Liver (tissue), 9 donors: ENCODE measurements around the gene RNF217. TPM values are rescaled to one million over a fixed set of nuclear protein-coding genes. Genes with fewer than 3 reads are reported as not detected.

ENCODE experiments used
- DNase-seq: peaks from one replicate; pipeline ENCODE4 v3.0.0-alpha.2; 2017; ENCODE audit warnings: low spot score
- H3K27ac ChIP-seq, 2 donors: one replicate each; pipeline ENCODE4 v1.7.0; 2013; ENCODE audit warnings: inconsistent platforms in 2 of 2, low read length in 2 of 2, control low read depth in 1 of 2, low read depth in 1 of 2, mild to moderate bottlenecking in 1 of 2
- H3K27me3 ChIP-seq, 4 donors: one replicate each; pipeline versions ENCODE4 v1.6.1 to v1.7.0; 2013; ENCODE audit warnings: low read length in 3 of 4, inconsistent platforms in 1 of 4, mild to moderate bottlenecking in 1 of 4, moderate library complexity in 1 of 4; ENCODE audit not compliant: control insufficient read depth in 4 of 4, insufficient read depth in 4 of 4
- H3K36me3 ChIP-seq, 4 donors: one replicate each; pipeline versions ENCODE4 v1.6.1 to v1.7.0; 2013; ENCODE audit warnings: low read length in 3 of 4, mild to moderate bottlenecking in 3 of 4, low read depth in 1 of 4, moderate library complexity in 1 of 4; ENCODE audit not compliant: control insufficient read depth in 4 of 4, insufficient read depth in 3 of 4
- H3K4me1 ChIP-seq, 4 donors: one replicate each; pipeline versions ENCODE4 v1.6.1 to v1.7.0; 2013; ENCODE audit warnings: low read length in 3 of 4, mild to moderate bottlenecking in 3 of 4, moderate library complexity in 1 of 4; ENCODE audit not compliant: control insufficient read depth in 4 of 4, insufficient read depth in 4 of 4
- H3K4me3 ChIP-seq, 3 donors: one replicate each; pipeline versions ENCODE4 v1.6.1 to v1.7.0; 2013; ENCODE audit warnings: low read length in 3 of 3, control low read depth in 1 of 3, low read depth in 1 of 3, mild to moderate bottlenecking in 1 of 3
- H3K9ac ChIP-seq, 2 donors: one replicate each; pipeline ENCODE4 v1.7.0; 2013; ENCODE audit warnings: low read length in 2 of 2, mild to moderate bottlenecking in 2 of 2, moderate library complexity in 2 of 2, control low read depth in 1 of 2, low read depth in 1 of 2
- H3K9me3 ChIP-seq, 4 donors: one replicate each; pipeline versions ENCODE4 v1.6.1 to v1.7.0; 2013; ENCODE audit warnings: low read length in 3 of 4; ENCODE audit not compliant: control insufficient read depth in 4 of 4
- ATF3 ChIP-seq: IDR thresholded peaks from 2 replicates; pipeline ENCODE4 v1.6.1; 2016; ENCODE audit warnings: antibody characterized with exemption
- EGR1 ChIP-seq, 2 donors: IDR thresholded peaks; 2 replicates each; pipeline ENCODE4 v1.6.1; 2016 to 2018; ENCODE audit warnings: antibody characterized with exemption in 2 of 2, low read depth in 2 of 2
- FOXA1 ChIP-seq: IDR thresholded peaks from 2 replicates; pipeline ENCODE4 v1.6.1; 2016; ENCODE audit warnings: antibody characterized with exemption
- GABPA ChIP-seq, 2 donors: IDR thresholded peaks in 1 of 2; conservative IDR thresholded peaks in 1 of 2; 2 replicates each; pipeline ENCODE4 v1.6.1; 2016; ENCODE audit warnings: antibody characterized with exemption in 2 of 2, mild to moderate bottlenecking in 1 of 2, moderate library complexity in 1 of 2
- HNF4A ChIP-seq, 2 donors: conservative IDR thresholded peaks; 2 replicates each; pipeline ENCODE4 v1.6.1; 2016; ENCODE audit warnings: antibody characterized with exemption in 2 of 2, mild to moderate bottlenecking in 2 of 2
- HNF4G ChIP-seq: IDR thresholded peaks from 2 replicates; pipeline ENCODE4 v1.6.1; 2016; ENCODE audit warnings: antibody characterized with exemption
- JUND ChIP-seq, 2 donors: IDR thresholded peaks; 2 replicates each; pipeline ENCODE4 v1.6.1; 2016; ENCODE audit warnings: antibody characterized with exemption in 2 of 2
- MAX ChIP-seq: IDR thresholded peaks from 2 replicates; pipeline ENCODE4 v1.6.1; 2016; ENCODE audit warnings: antibody characterized with exemption
- NR2F2 ChIP-seq: IDR thresholded peaks from 2 replicates; pipeline ENCODE4 v1.6.1; 2016; ENCODE audit warnings: antibody characterized with exemption
- RXRA ChIP-seq, 2 donors: IDR thresholded peaks; 2 replicates each; pipeline ENCODE4 v1.6.1; 2017 to 2018; ENCODE audit warnings: antibody characterized with exemption in 2 of 2, mild to moderate bottlenecking in 1 of 2
- TAF1 ChIP-seq: conservative IDR thresholded peaks from 2 replicates; pipeline ENCODE4 v1.6.1; 2016; ENCODE audit warnings: antibody characterized with exemption, mild to moderate bottlenecking
- YY1 ChIP-seq: IDR thresholded peaks from 2 replicates; pipeline ENCODE4 v1.6.1; 2016; ENCODE audit warnings: antibody characterized with exemption, mild to moderate bottlenecking
- ZBTB33 ChIP-seq: IDR thresholded peaks from 2 replicates; pipeline ENCODE4 v1.6.1; 2016; ENCODE audit warnings: antibody characterized with exemption
- WGBS: extraction: QIAGEN DNeasy Blood & Tissue Kit; methylation state at CpG from one replicate; pipeline ENCODE4 v1.1.7; 2013; 5-methylcytosine and 5-hydroxymethylcytosine counted together
- polyA plus RNA-seq, 2 donors: library from polyadenylated mRNA; stranded (reverse) in 1 of 2; unstranded in 1 of 2; fragments of 200-250 nt in 1 of 2; fragments of >200 nt in 1 of 2; fragmentation: Nextera tagmentation in 1 of 2; extraction: Ambion mirVana in 1 of 2; gene quantifications; one replicate each; pipeline versions ENCODE4 v1.2.1 to v1.2.3, GENCODE V29; 2013 to 2015
- total RNA-seq, 2 donors: library from RNA; depleted of rRNA; stranded (reverse); fragments of >200 nt; gene quantifications; one replicate each; pipeline ENCODE4 v1.2.3, GENCODE V29; 2014
- TF ChIP-seq, protein P1 (sequence below): IDR thresholded peaks from 2 replicates; pipeline ENCODE4 v1.6.1; 2016; ENCODE audit warnings: antibody characterized with exemption, mild to moderate bottlenecking
- donor health status: healthy.
- donor health status: healthy.
- donor health status: healthy.
- donor health status: healthy.
- donor health status: healthy.

The RNF217 gene
- total and polyA plus RNA-seq, 4 donors: 2.3 to 18.3 (median 4.1) TPM

DNA sequence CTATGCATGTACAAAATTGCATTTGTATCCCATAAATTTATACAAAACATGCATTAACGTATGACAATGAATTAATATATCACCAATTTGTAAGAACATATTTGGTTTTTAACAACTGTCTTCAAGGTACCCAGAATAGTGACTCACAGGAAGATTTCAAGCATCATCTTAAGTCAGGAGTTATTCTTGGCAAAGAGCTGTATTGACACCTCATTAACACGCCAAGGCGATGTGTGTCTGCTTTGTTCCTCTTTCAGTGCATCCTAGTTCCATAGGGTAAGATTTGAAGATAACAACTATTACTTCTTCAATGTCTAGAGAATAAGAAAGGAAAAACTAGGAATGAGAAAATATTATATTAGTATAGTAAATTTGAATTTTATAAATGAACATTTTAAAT lies 155.6 kb downstream of the RNF217 start (continued):
- TF ChIP-seq ZBTB33: no peak
- no peak for TF ChIP-seq RXRA (IDR thresholded peaks at IDR 0.05)
- no peak for TF ChIP-seq GABPA (IDR thresholded peaks at IDR 0.05 in 1 of 2, conservative IDR thresholded peaks at IDR 0.05 in 1 of 2)
- TF ChIP-seq TAF1: no peak

DNA sequence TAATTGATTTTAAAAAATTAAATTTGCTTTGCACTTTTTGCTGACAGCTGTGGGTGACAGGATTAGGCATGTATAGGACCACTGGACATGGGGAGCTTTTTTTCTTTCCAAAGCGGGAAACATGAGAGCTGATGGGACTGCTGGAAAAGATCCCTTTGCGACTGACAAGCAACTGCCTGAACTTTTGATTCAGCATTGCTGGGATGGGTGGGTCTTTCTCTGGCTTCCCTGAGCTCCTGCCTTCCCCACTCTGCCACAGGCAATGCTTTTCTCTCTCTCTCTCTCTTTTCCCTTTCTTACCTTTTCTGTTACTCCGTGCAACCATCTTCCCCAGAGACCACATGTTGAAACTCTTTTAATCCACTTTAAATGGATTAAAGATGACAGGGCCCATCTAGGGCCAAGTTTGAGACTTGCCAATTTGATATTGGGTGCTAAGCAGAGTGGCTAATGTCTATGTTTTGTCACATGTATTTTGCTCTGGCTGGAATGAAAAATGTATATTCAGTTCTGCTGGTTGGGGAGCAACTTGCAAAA lies 157.9 kb downstream of the RNF217 start:
- no peak overlapping the region for H3K4me3 ChIP-seq
- H3K27me3 ChIP-seq: no peaks in the 10 kb centered on the region
- no peaks in the 10 kb centered on the region for H3K9me3 ChIP-seq
- WGBS: 92% methylated on average over 3 of the region's 3 CpGs
- H3K9ac ChIP-seq: no peak overlapping the region
- DNase-seq: no peak
- H3K4me1 ChIP-seq: peaks cover 0 to 28% (median 17%) of the 10 kb centered on the region in 4 donors
- H3K27ac ChIP-seq: no peak overlapping the region
- no peak for TF ChIP-seq ATF3
- no peak for TF ChIP-seq NR2F2
- no peak for TF ChIP-seq FOXA1
- TF ChIP-seq YY1: no peak
- TF ChIP-seq, protein P1, sequence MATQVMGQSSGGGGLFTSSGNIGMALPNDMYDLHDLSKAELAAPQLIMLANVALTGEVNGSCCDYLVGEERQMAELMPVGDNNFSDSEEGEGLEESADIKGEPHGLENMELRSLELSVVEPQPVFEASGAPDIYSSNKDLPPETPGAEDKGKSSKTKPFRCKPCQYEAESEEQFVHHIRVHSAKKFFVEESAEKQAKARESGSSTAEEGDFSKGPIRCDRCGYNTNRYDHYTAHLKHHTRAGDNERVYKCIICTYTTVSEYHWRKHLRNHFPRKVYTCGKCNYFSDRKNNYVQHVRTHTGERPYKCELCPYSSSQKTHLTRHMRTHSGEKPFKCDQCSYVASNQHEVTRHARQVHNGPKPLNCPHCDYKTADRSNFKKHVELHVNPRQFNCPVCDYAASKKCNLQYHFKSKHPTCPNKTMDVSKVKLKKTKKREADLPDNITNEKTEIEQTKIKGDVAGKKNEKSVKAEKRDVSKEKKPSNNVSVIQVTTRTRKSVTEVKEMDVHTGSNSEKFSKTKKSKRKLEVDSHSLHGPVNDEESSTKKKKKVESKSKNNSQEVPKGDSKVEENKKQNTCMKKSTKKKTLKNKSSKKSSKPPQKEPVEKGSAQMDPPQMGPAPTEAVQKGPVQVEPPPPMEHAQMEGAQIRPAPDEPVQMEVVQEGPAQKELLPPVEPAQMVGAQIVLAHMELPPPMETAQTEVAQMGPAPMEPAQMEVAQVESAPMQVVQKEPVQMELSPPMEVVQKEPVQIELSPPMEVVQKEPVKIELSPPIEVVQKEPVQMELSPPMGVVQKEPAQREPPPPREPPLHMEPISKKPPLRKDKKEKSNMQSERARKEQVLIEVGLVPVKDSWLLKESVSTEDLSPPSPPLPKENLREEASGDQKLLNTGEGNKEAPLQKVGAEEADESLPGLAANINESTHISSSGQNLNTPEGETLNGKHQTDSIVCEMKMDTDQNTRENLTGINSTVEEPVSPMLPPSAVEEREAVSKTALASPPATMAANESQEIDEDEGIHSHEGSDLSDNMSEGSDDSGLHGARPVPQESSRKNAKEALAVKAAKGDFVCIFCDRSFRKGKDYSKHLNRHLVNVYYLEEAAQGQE: no peak
- TF ChIP-seq HNF4G: no peak
- no peak for TF ChIP-seq ZBTB33
- TF ChIP-seq GABPA (IDR thresholded peaks at IDR 0.05 in 1 of 2, conservative IDR thresholded peaks at IDR 0.05 in 1 of 2): no peak
- no peak for TF ChIP-seq EGR1 (IDR thresholded peaks at IDR 0.05; ENCODE audit: low read depth in 2 of 2)
- no peak for TF ChIP-seq MAX
- no peak for TF ChIP-seq HNF4A (conservative IDR thresholded peaks at IDR 0.05)
- no peak for TF ChIP-seq JUND (IDR thresholded peaks at IDR 0.05)
- H3K36me3 ChIP-seq: no peaks in the 10 kb centered on the region
